Hypothalamus (tissue), 51 donors: ENCODE measurements around the gene BTBD6.
A peak's percentile ranks its signal among the peaks of the same experiment; 100 is the strongest.

Experiments
- DNase-seq, 51 donors: peaks; one replicate each; lab custom pipeline; 2025; lab: John Stamatoyannopoulos, UW

Gene BTBD6

GRCh38 chr14:105227346-105227745 is 21.0 kb upstream of the BTBD6 start:
- DNase-seq: no peak

DNA sequence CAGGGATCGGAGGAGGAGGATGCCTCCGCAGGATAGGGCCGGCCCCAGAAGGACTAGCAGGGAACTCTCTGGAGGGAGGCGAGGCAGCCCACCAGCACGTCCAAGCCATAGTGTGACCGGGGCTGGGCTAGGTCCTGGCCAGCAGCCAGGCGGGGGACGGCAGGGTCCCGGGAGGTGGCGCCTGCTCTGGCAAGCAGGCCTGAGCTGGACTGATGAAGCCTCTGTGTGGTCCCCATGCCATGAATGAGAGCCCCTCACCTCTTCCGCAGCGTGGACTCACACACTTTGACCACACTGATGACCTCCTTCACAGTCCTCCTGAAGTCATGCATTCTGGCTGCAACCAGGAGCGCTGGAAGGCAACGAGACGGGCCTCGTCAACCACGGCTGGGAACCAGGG is 19.8 kb upstream of the BTBD6 start:
- no peak for DNase-seq

DNA sequence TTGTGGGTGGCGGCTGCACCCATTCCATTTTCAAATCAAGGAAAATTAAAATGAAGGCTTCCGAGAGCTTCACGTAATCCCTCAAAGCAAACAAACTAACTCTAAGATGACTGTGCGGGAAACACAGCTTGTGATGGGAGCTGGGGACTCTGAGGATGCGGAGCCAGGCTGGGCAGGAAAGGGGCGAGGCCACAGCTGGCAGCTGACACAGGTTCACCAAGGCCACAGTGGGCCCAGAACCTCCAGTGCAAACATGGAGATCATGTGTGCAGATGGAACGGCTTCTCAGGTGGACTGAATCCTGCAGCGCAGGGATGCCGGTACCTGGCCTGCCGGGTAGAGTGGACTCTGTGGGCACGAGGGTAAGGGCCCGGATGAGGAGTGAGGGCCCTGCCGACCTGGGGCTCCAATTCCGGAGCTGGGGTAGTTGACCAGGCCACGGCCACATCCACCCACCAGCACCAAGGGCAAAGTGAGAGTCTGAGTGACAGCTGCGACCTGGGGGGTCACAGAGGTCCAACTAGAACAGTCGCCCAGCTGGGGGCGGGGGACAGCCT is 19.2 kb upstream of the BTBD6 start:
- DNase-seq: no peak

DNA sequence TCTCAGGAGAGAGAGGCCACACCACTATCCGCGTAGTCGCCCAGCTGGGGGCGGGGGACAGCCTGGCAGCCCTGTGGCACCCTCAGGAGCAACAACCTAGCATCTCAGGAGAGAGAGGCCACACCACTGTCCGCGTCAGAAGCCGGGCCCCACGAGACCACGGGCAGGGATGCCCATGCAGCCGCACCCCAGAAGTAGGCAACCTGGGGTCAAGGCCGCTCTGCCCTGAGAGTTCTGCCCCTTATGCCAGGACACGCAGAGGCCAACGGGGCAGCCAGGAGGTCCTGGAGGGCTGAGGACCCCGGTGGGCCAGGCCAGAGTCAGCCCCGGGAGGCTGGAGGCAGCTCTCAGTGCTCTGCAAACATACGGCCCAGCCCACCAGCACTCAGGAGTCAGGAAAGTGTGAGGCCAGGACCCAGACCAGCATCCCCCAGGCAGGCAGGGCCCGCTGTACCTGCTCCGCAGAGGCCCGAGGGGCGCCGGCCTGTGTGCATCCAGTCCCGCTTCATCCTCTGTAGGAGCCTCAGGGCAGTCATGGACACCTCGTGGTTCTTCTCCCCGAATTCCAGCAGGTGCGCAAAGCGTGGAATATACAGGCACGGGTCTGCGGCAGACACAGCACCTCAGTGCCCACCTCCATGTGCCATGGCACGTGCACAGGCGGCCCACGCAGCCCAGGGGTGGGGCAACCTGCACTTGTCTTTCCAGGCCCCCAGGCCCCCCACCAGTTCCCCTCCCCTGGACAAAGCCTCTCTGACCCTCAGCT is 7.3 kb upstream of the BTBD6 start:
- DNase-seq: no peak

- no peak for DNase-seq
These were observed 6.7 kb upstream of the BTBD6 start for GRCh38 chr14:105241641-105242040.

GRCh38 chr14:105244334-105244733 is 4.0 kb upstream of the BTBD6 start:
- no peak for DNase-seq

GRCh38 chr14:105247026-105247425 is 1.3 kb upstream of the BTBD6 start:
- no peak for DNase-seq

GRCh38 chr14:105247715-105248367 is 492 bp upstream of the BTBD6 start:
- DNase-seq: no peak

- peak in 4 of 51 donors; percentile 33 to 45 (median 37) for DNase-seq
These were observed 1.1 kb downstream of the BTBD6 start for GRCh38 chr14:105249182-105250007.

- no peak for DNase-seq
These were observed 1.7 kb downstream of the BTBD6 start for GRCh38 chr14:105250008-105250366.

- no peak for DNase-seq
These were observed 2.7 kb downstream of the BTBD6 start for GRCh38 chr14:105250986-105251385.

GRCh38 chr14:105251920-105252319 is 3.6 kb downstream of the BTBD6 start:
- no peak for DNase-seq

DNA sequence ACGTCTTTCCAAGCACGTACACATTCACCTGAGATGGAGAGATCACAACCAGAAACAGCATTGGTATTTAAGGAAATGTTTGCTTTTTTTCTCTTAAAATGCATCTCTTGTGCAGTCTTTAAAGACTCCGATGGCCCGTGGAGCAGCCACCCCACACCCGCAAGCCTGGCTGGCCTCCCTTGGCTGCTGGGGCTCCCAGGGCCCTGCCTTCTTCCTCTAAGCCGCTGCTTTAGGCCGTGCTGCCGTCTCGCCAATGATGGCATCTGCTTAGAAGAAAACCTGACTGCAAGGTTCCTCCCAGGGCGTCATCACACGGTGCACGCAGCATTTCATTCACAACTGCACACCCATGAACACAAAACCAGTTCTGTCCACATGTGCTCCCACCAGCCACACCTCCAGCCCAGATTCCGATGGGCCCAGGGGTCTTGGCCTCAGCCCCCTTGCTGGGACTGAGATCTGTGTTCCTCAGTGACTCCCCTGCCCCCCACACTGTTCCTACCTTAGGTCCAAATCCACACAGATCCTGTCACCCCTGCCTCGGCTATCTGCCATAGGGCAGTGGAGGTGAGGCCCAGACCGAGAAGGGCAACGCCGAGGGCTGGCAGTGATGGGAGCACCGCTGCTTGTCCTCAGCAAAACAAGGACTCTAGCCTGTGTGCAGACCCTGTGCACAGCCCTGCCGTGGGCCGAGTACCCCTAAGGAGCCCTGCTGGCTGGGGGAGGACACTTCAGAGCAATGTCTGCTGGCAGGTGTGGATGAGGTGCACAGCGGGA is 4.4 kb downstream of the BTBD6 start:
- no peak for DNase-seq

DNA sequence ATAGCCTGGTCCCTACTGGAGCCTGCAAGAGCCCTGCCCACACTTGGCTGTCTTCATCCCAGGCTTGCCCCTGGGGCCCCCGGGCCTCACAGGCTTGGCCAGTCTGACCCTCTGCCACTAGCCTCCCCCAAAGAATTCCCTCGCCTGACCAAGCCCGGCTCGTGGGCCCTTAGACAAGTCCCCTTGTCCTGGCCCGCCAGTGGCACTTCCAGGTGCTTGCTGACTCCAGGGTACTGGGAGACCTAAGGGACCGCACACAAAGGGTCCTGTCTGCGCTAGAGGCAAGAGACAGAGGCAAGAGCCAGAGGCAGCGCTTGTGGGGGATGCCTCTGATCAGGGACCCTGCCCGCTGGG is 5.0 kb downstream of the BTBD6 start:
- no peak for DNase-seq

GRCh38 chr14:105255021-105255507 is 6.7 kb downstream of the BTBD6 start:
- DNase-seq: no peak

GRCh38 chr14:105256292-105256960 is 8.1 kb downstream of the BTBD6 start:
- no peak for DNase-seq

DNA sequence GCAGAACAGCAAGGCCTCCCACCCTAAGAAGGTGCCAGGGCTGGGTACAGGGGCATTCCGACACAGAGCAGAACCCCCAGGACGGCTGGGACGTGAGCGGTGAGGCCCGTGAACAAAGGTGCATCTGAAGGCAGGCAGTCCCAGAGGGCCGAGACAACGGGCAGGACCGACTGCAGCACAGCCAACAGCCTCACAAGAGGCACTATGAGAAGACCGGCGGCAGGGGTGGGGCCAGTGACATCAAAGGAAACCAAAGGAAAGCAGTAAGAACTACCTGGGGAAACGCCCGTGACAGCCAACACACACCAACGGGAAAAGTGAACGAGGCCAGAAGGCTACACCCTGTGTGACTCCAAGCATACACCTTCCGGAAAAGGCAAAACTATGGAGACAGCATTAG is 9.1 kb downstream of the BTBD6 start:
- DNase-seq: no peak

DNA sequence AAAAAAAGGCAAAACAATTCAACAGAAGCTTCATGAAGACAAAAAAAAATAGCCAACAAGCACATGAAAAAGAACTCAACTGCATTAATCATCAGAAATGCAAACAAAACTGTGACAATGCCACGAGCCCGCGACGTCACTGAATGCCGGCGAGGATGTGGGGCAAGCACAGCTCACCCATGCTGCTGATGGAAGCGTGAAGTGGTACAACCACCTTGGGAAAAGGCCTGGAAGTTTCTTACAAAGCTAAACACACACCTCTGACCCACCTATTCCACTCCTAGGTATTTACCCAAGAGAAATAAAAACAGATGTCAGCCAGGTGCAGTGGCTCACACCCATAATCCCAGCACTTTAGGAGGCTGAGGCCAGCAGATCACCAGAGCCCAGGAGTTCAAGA is 10.5 kb downstream of the BTBD6 start:
- no peak for DNase-seq

DNA sequence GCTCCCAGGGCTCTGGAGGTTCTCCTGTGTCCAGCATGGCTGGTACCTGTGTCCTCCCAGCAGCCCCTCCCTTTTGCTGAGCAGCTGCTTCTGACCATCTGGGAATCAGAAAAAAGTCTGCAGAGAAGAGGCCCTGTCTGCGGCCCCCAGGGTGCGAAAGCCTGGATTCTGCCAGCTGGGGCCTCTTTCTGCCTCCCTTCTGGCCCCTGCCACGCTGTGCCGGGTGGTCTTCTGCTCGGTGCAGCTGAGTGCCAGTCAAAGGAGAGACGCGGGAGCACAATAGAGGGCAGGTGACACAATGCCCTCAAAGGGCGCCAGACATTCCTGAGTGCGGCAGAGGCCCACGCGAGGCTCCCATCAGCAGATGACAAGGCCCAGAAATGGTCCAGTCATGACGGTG is 12.6 kb downstream of the BTBD6 start:
- no peak for DNase-seq

DNA sequence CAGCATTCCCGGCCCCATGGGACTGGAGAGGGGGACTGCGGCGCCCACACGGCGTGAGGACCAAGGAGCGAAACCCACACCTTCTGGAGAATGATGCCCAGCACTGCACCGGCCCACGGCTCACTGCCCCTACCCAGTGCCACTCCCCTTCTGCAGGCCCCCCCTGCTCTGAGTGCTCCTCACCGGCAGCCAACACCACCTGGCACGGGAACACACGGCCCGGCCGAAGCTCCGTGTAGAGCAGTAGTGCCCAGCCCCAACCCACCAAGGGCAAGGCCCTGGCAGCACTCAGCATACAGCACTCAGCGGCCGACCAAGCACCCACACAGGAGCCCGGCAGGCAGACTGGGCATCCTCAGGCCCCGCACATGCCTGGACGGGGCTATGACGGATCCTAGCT is 13.4 kb downstream of the BTBD6 start:
- DNase-seq: no peak
